GM12891 (cell line): ENCODE measurements around the gene RPA3.
A peak's percentile ranks its signal among the peaks of the same experiment; 100 is the strongest.

ENCODE experiments used
- DNase-seq: peaks from one replicate; pipeline ENCODE4 v3.0.0; 2011; ENCODE audit warnings: low spot score; ENCODE audit not compliant: insufficient read length
- FAIRE-seq: peaks from 2 replicates; lab custom pipeline; 2011; peaks lifted over from hg19 to GRCh38; lab: Jason Lieb, UNC
- PAX5 ChIP-seq: IDR thresholded peaks from 2 replicates; pipeline ENCODE4 v1.6.1; 2011; ENCODE audit warnings: low read length, moderate library complexity, mild to moderate bottlenecking; ENCODE audit not compliant: insufficient read depth, severe bottlenecking
- POLR2A ChIP-seq: IDR thresholded peaks from 2 replicates; pipeline ENCODE4 v1.6.1; 2011; ENCODE audit warnings: low read depth, low read length, control low read depth
- POLR2AphosphoS5 ChIP-seq: IDR thresholded peaks from 2 replicates; pipeline ENCODE4 v1.6.1; 2011; ENCODE audit warnings: low read depth, low read length, control low read depth
- POU2F2 ChIP-seq: IDR thresholded peaks from 2 replicates; pipeline ENCODE4 v1.6.1; 2011; ENCODE audit warnings: low read depth, mild to moderate bottlenecking, control low read depth, low read length, moderate library complexity
- SPI1 ChIP-seq: IDR thresholded peaks from 2 replicates; pipeline ENCODE4 v1.6.1; 2011; ENCODE audit warnings: low read depth, low read length, control low read depth
- TAF1 ChIP-seq: IDR thresholded peaks from 2 replicates; pipeline ENCODE4 v1.6.1; 2011; ENCODE audit warnings: low read depth, low read length, control low read depth

Gene RPA3

DNA sequence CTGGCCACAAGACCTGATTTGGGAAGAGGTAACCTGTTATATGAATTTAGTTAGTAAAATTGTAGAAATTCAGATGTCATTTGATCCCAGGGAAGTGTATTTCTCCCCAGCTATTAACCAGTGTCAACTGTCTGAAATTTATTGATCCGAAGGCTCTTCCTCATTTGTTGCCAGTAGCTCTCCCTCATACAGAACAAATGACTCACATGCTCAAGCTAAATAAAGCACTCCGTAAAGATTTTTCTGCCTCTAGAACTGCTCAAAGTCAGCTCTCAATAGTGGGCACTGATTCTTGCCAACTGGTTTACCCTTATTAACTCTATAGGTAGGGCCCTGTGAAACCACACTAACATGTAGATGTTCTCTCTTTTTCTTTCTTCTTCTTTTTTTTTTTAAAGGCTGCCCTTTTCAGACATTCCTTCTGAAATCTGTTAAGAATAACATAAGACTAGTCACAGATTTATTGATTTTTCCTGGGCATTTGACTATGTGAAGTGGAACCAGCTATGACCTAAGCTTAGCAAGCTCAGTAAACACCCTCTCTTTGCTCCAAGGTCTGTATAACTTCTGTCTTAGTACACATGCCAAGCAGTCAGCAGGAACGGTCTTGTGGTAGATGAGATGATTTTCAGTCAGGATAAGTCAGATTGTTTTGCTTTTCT, 21.8 kb downstream of the RPA3 start:
- TF ChIP-seq POLR2AphosphoS5: no peak
- TF ChIP-seq POLR2A: no peak
- TF ChIP-seq TAF1: no peak
- TF ChIP-seq PAX5: no peak
- TF ChIP-seq POU2F2: no peak
- no peak for TF ChIP-seq SPI1
- FAIRE-seq: no peak
- DNase-seq: no peak

- DNase-seq: no peak
- TF ChIP-seq SPI1 (no peak), POLR2AphosphoS5 (no peak), TAF1 (no peak), POU2F2 (no peak), PAX5 (no peak), POLR2A (no peak)
- FAIRE-seq: no peak
These were observed 23.1 kb downstream of the RPA3 start for GRCh38 chr7:7695111-7695817.

GRCh38 chr7:7694542-7694941, 23.9 kb downstream of the RPA3 start:
- TF ChIP-seq SPI1 (no peak), POLR2AphosphoS5 (no peak), PAX5 (no peak), POLR2A (no peak), POU2F2 (no peak), TAF1 (no peak)
- FAIRE-seq: peak; percentile 72
- no peak for DNase-seq

GRCh38 chr7:7693881-7694280, 24.5 kb downstream of the RPA3 start:
- TF ChIP-seq TAF1 (no peak), POLR2AphosphoS5 (no peak), POU2F2 (no peak), SPI1 (no peak), POLR2A (no peak), PAX5 (no peak)
- DNase-seq: no peak
- no peak for FAIRE-seq

DNA sequence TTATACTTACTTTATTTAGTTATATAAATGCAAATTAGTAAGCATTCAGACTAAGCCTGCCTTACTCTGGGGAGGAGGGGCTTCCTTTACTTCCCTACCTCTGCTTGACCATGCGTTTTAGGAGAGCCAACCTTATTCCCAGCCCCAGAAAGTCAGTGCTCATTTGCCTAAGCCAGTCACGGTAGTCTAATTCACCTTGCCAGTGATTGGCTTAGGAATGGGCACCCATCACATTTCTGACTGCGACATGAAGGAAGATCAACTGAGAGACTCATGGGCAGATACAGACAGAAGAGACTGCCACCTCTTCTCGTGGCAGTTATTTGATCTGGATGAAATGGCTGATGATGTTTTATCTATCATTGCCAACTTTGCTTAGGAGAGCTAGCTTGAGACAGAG, 29.5 kb downstream of the RPA3 start:
- TF ChIP-seq SPI1: no peak
- FAIRE-seq (peak; percentile 61), DNase-seq (no peak)

- no peak for DNase-seq
- peak; percentile 33 for FAIRE-seq
- TF ChIP-seq TAF1: no peak
- TF ChIP-seq POLR2AphosphoS5: no peak
- TF ChIP-seq PAX5: no peak
- TF ChIP-seq POLR2A: no peak
- TF ChIP-seq POU2F2: no peak
- no peak for TF ChIP-seq SPI1
These were observed 30.1 kb downstream of the RPA3 start for GRCh38 chr7:7688310-7688709.

GRCh38 chr7:7687800-7688199, 30.6 kb downstream of the RPA3 start:
- TF ChIP-seq SPI1: no peak
- peak; percentile 31 for FAIRE-seq
- no peak for DNase-seq

DNA sequence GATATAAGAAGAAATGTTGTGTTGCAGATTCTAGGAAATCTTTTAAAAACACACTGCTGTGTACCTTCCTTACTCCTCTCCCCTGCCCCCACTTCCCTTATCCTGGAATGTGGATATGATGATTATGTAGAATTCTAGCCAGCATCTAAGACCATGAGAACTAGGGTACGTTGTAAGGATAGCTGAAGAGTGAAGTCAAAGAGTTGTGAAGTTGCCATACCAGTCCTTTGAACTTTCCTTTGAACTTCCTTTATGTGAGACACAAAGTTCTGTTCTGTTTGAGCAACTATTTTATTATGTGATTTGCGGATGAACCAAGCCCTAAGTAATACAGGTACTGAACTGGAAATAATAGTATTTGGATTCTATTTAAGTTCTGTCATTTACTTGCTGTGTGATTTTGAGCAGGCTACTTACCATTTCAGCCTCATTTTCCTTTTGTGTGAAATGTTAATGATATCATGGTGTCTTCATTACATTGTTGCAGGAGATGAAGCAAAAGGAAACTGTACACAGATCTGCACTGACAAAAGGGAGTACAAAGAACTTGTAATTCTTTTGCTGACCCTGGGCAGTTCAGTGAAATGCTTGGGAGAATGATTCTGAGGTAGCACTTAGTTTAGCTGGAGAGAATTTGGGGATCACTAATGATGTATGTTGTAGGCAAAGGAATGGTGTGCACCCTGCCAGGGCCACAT, 31.4 kb downstream of the RPA3 start:
- no peak for TF ChIP-seq POU2F2
- no peak for TF ChIP-seq POLR2A
- no peak for TF ChIP-seq PAX5
- no peak for TF ChIP-seq POLR2AphosphoS5
- no peak for TF ChIP-seq SPI1
- TF ChIP-seq TAF1: no peak
- DNase-seq: no peak
- FAIRE-seq: no peak

GRCh38 chr7:7682861-7683260, 35.5 kb downstream of the RPA3 start:
- DNase-seq (no peak), FAIRE-seq (peak; percentile 71)
- no peak for TF ChIP-seq POLR2AphosphoS5
- no peak for TF ChIP-seq POLR2A
- no peak for TF ChIP-seq PAX5
- no peak for TF ChIP-seq TAF1
- no peak for TF ChIP-seq POU2F2
- TF ChIP-seq SPI1: no peak

- TF ChIP-seq POLR2A: no peak
- FAIRE-seq (no peak), DNase-seq (no peak)
These were observed 36.5 kb downstream of the RPA3 start for GRCh38 chr7:7681936-7682329.
